Mesenchymal stem cell (in vitro differentiated cells and primary cell): ENCODE measurements around the gene CPS1.

ENCODE experiments used
- DNase-seq: peaks from one replicate; pipeline ENCODE4 v3.0.0-alpha.2; 2013
- H2AFZ ChIP-seq: one replicate; pipeline ENCODE4 v1.6.1; 2013; ENCODE audit warnings: low read depth, mild to moderate bottlenecking, control low read depth, inconsistent platforms, low read length, moderate library complexity
- H2AK5ac ChIP-seq: 2 replicates; pipeline ENCODE4 v1.6.1; 2013; ENCODE audit warnings: low read length, moderate library complexity, mild to moderate bottlenecking, inconsistent platforms; ENCODE audit not compliant: severe bottlenecking
- H2BK120ac ChIP-seq: one replicate; pipeline ENCODE4 v1.6.1; 2013; ENCODE audit warnings: low read depth, mild to moderate bottlenecking, inconsistent platforms, low read length, moderate library complexity
- H2BK12ac ChIP-seq, 2 experiments: one replicate each; pipeline ENCODE4 v1.6.1; 2013; ENCODE audit warnings: inconsistent platforms in 2 of 2, low read length in 2 of 2, mild to moderate bottlenecking in 2 of 2, moderate library complexity in 2 of 2, control low read depth in 1 of 2
- H2BK15ac ChIP-seq: one replicate; pipeline ENCODE4 v1.6.1; 2013; ENCODE audit warnings: mild to moderate bottlenecking, low read depth, inconsistent platforms; ENCODE audit not compliant: poor library complexity, severe bottlenecking
- H2BK5ac ChIP-seq: 2 replicates; pipeline ENCODE4 v1.6.1; 2013; ENCODE audit warnings: low read depth, mild to moderate bottlenecking, low read length, control low read depth, inconsistent platforms; ENCODE audit not compliant: poor library complexity, severe bottlenecking
- H3K14ac ChIP-seq, 2 experiments: one replicate each; pipeline ENCODE4 v1.6.1; 2013; ENCODE audit warnings: inconsistent platforms in 2 of 2, low read length in 2 of 2, control low read depth in 1 of 2, mild to moderate bottlenecking in 1 of 2, moderate library complexity in 1 of 2
- H3K18ac ChIP-seq, 2 experiments: one replicate each; pipeline ENCODE4 v1.6.1; 2013; ENCODE audit warnings: inconsistent platforms in 2 of 2, low read length in 2 of 2, control low read depth in 1 of 2, low read depth in 1 of 2, mild to moderate bottlenecking in 1 of 2
- H3K23ac ChIP-seq, 2 experiments: one replicate each; pipeline ENCODE4 v1.6.1; 2013; ENCODE audit warnings: inconsistent platforms in 2 of 2, low read length in 2 of 2, mild to moderate bottlenecking in 2 of 2, moderate library complexity in 2 of 2, control low read depth in 1 of 2
- H3K27ac ChIP-seq: 2 replicates; pipeline ENCODE4 v1.5.1; 2013; ENCODE audit warnings: mild to moderate bottlenecking, moderate library complexity, low read length, control low read depth, inconsistent platforms; ENCODE audit not compliant: poor library complexity, severe bottlenecking
- H3K27me3 ChIP-seq, 2 experiments: 2 replicates each; pipeline versions ENCODE4 v1.6.1 to v1.7.0; 2013; ENCODE audit warnings: low read length in 2 of 2, mild to moderate bottlenecking in 2 of 2, moderate library complexity in 2 of 2, control low read depth in 1 of 2, inconsistent platforms in 1 of 2; ENCODE audit not compliant: control insufficient read depth in 1 of 2, insufficient read depth in 1 of 2
- H3K36me3 ChIP-seq, 2 experiments: 2 replicates each; pipeline versions ENCODE4 v1.6.1 to v1.7.0; 2013; ENCODE audit warnings: low read length in 2 of 2, control low read depth in 1 of 2, inconsistent platforms in 1 of 2, low read depth in 1 of 2, mild to moderate bottlenecking in 1 of 2; ENCODE audit not compliant: insufficient read depth in 2 of 2, control insufficient read depth in 1 of 2
- H3K4ac ChIP-seq, 2 experiments: one replicate each; pipeline ENCODE4 v1.6.1; 2013; ENCODE audit warnings: inconsistent platforms in 2 of 2, low read length in 2 of 2, mild to moderate bottlenecking in 2 of 2, moderate library complexity in 2 of 2, control low read depth in 1 of 2, low read depth in 1 of 2
- H3K4me1 ChIP-seq: 2 replicates; pipeline ENCODE4 v1.6.1; 2013; ENCODE audit warnings: low read depth, low read length, control low read depth; ENCODE audit not compliant: control insufficient read depth, insufficient read depth
- H3K4me2 ChIP-seq: 2 replicates; pipeline ENCODE4 v1.6.1; 2013; ENCODE audit warnings: low read length, mild to moderate bottlenecking, inconsistent platforms; ENCODE audit not compliant: poor library complexity, severe bottlenecking
- H3K4me3 ChIP-seq, 2 experiments: 2 replicates each; pipeline versions ENCODE4 v1.5.1 to v1.7.0; 2013; ENCODE audit warnings: low read length in 2 of 2, mild to moderate bottlenecking in 2 of 2, control low read depth in 1 of 2, low read depth in 1 of 2; ENCODE audit not compliant: insufficient read depth in 1 of 2
- H3K79me1 ChIP-seq: replicated peaks from 2 replicates; pipeline ENCODE4 v1.6.1; 2013; ENCODE audit warnings: mild to moderate bottlenecking, control low read depth, low read length, inconsistent platforms; ENCODE audit not compliant: poor library complexity, severe bottlenecking
- H3K9ac ChIP-seq: 2 replicates; pipeline ENCODE4 v1.7.0; 2013; ENCODE audit warnings: mild to moderate bottlenecking, low read length, moderate library complexity
- H3K9me3 ChIP-seq: 2 replicates; pipeline ENCODE4 v1.7.0; 2013; ENCODE audit warnings: mild to moderate bottlenecking, low read length; ENCODE audit not compliant: control insufficient read depth
- H4K8ac ChIP-seq: one replicate; pipeline ENCODE4 v1.6.1; 2013; ENCODE audit warnings: inconsistent platforms, mild to moderate bottlenecking, low read length, moderate library complexity
- H4K91ac ChIP-seq: one replicate; pipeline ENCODE4 v1.6.1; 2013; ENCODE audit warnings: mild to moderate bottlenecking, low read length, inconsistent platforms
- WGBS: methylation state at CpG from one replicate; pipeline ENCODE4 v1.1.7; 2013; ENCODE audit warnings: mixed read lengths; 5-methylcytosine and 5-hydroxymethylcytosine counted together

The CPS1 gene

DNA sequence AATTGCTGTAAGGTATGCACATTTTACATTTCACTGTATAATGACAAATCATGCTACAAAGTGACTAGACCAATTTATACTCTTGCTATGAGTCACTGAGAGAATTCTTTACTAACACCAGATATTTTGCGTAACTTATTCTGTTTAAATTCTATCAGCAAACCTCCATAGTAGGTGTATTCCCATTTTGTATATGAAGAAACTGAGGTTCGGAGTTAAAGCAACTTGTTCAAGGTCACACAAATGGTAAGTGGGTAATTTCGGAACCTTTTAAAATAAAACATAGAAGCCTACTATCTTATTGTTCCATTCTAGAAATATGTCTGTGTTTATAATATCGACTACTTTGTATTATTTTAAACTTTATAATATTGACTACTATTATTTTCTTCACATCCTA, 15.9 kb upstream of the CPS1 start:
- Histone ChIP-seq H3K36me3 (no peaks in the 10 kb centered on the region), H3K4me3 (no peak overlapping the region), H2BK12ac (no peak overlapping the region), H4K8ac (no peak overlapping the region), H3K79me1 (peaks cover 3% of the 10 kb centered on the region), H4K91ac (no peak overlapping the region), H2BK120ac (no peak overlapping the region), H2BK15ac (no peak overlapping the region), H2AK5ac (no peak overlapping the region), H3K27ac (no peak overlapping the region), H3K23ac (no peak overlapping the region), H3K27me3 (no peaks in the 10 kb centered on the region), H3K9ac (no peak overlapping the region), H3K4me2 (no peak overlapping the region), H3K4me1 (peaks cover 3% of the 10 kb centered on the region), H2AFZ (no peak overlapping the region), H2BK5ac (no peak overlapping the region), H3K4ac (no peak overlapping the region), H3K9me3 (no peaks in the 10 kb centered on the region), H3K18ac (no peak overlapping the region), H3K14ac (no peak overlapping the region)
- no CpG with 5 or more reads among the region's 4 CpGs for WGBS
- DNase-seq = no peak

DNA sequence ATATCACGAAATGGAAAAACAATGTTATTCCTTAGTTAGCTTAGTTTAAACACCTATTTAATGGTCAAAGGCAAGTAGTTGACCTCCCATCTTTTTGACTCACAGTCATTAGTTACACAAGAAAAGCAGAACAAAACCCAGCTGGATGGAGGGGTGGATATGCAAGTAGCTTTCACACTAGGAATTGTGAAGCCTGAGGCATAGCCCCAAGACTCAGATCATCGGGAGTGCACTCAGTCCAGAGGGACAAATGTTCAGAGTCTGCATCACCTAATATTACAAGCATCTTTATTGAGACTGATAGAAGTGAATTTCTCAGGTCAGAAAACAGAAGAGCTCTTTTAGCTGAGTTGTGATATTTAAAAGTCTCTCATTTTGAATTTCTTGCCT, 15.5 kb upstream of the CPS1 start:
- no peak overlapping the region for H3K4ac ChIP-seq
- peak; percentile 12 for DNase-seq
- peaks cover 3% of the 10 kb centered on the region for H3K4me1 ChIP-seq
- H2AK5ac ChIP-seq = no peak overlapping the region
- H2BK120ac ChIP-seq = no peak overlapping the region
- no peak overlapping the region for H3K18ac ChIP-seq
- no peak overlapping the region for H3K9ac ChIP-seq
- no peaks in the 10 kb centered on the region for H3K36me3 ChIP-seq
- WGBS = no CpG with 5 or more reads among the region's 2 CpGs
- H2BK5ac ChIP-seq = no peak overlapping the region
- H4K91ac ChIP-seq = no peak overlapping the region
- no peak overlapping the region for H3K27ac ChIP-seq
- no peak overlapping the region for H3K4me2 ChIP-seq
- H3K4me3 ChIP-seq = no peak overlapping the region
- no peak overlapping the region for H2BK15ac ChIP-seq
- H3K23ac ChIP-seq = no peak overlapping the region
- H3K27me3 ChIP-seq = no peaks in the 10 kb centered on the region
- H2AFZ ChIP-seq = no peak overlapping the region
- no peaks in the 10 kb centered on the region for H3K9me3 ChIP-seq
- H3K79me1 ChIP-seq = peaks cover 3% of the 10 kb centered on the region
- H4K8ac ChIP-seq = no peak overlapping the region
- H2BK12ac ChIP-seq = no peak overlapping the region
- no peak overlapping the region for H3K14ac ChIP-seq

DNA sequence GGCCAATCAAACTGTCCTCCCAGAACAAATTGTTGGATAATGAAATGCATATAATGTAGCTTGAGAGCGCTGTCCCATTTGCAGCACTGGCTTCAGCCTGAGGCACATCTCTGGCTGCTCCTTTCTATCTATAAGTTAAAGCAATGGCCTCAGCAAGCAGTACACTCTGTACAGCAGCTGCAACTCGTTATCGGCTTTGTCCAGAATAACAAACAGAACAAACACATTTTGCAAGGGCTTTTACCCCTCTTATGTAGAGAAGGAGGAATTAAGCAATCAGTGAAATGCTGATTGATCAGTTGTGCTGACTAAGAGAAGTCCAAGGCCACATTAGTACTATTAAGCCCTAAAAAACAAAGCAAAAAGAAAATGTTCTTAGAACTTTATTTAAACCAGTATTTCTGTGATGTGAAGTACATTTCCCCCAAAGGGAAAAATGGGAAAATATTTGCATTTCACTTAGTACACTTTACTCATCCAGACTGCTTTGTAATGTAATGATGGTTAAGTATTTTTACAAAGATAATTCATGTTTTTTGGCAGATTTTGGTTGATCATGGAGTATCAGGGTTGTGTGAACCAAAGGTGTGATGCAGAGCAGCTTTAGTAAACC, 15.0 kb upstream of the CPS1 start:
- peaks cover 3% of the 10 kb centered on the region for H3K4me1 ChIP-seq
- H3K27ac ChIP-seq = no peak overlapping the region
- H3K4ac ChIP-seq = no peak overlapping the region
- H3K4me3 ChIP-seq = no peak overlapping the region
- H3K9me3 ChIP-seq = no peaks in the 10 kb centered on the region
- H2BK15ac ChIP-seq = no peak overlapping the region
- H2BK5ac ChIP-seq = no peak overlapping the region
- no peak overlapping the region for H2AK5ac ChIP-seq
- H4K91ac ChIP-seq = no peak overlapping the region
- no peaks in the 10 kb centered on the region for H3K27me3 ChIP-seq
- H3K23ac ChIP-seq = no peak overlapping the region
- H3K36me3 ChIP-seq = no peaks in the 10 kb centered on the region
- H2AFZ ChIP-seq = no peak overlapping the region
- H3K79me1 ChIP-seq = peaks cover 3% of the 10 kb centered on the region
- DNase-seq = peak; percentile 43
- no peak overlapping the region for H3K4me2 ChIP-seq
- no peak overlapping the region for H3K14ac ChIP-seq
- H4K8ac ChIP-seq = no peak overlapping the region
- H2BK120ac ChIP-seq = no peak overlapping the region
- 45% methylated on average over 1 of the region's 3 CpGs for WGBS
- no peak overlapping the region for H3K9ac ChIP-seq
- no peak overlapping the region for H3K18ac ChIP-seq
- H2BK12ac ChIP-seq = no peak overlapping the region

DNA sequence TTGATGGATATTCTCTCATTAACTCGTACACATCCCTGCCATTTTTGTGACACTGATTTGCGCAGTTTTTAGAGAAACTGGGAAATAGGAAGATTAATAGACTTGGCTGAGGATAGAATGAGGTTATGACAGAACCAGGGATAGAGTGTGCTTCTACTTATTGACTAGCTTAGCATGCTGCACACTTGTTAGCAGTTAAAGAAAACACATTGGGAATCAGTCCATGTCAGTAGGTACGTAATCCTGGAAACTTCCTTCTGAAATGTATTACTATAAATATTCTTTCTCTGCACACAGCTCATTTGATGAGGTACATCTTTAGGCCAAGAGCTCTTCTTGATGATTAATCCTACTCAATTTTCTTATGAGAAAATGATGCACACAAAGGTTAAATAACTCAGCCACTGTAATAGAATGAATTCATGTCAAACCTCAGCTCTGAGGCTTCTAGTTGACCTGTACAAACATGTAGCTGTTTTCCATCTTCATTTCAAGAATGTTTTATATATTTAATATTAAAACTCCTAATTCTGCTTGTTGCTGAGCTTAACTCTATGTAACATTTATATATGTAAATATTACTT, 12.3 kb upstream of the CPS1 start:
- Histone ChIP-seq H3K9ac (no peak overlapping the region), H3K9me3 (no peaks in the 10 kb centered on the region), H3K27me3 (no peaks in the 10 kb centered on the region), H2BK12ac (no peak overlapping the region), H2BK120ac (no peak overlapping the region), H3K4me3 (no peak overlapping the region), H2AK5ac (no peak overlapping the region), H4K8ac (no peak overlapping the region), H3K4ac (no peak overlapping the region), H3K14ac (no peak overlapping the region), H3K4me1 (peaks cover 3% of the 10 kb centered on the region), H3K4me2 (no peak overlapping the region), H3K18ac (no peak overlapping the region), H2AFZ (no peak overlapping the region), H3K79me1 (peaks cover 3% of the 10 kb centered on the region), H2BK15ac (no peak overlapping the region), H3K27ac (no peak overlapping the region), H3K36me3 (no peaks in the 10 kb centered on the region), H4K91ac (no peak overlapping the region), H2BK5ac (no peak overlapping the region), H3K23ac (no peak overlapping the region)
- no peak for DNase-seq
- 100% methylated on average over 2 of the region's 3 CpGs for WGBS
